GM12873 (cell line): ENCODE measurements around the gene CADM4.

Source experiments
- CTCF ChIP-seq: IDR thresholded peaks from 2 replicates; pipeline ENCODE4 v1.5.1; 2012; ENCODE audit warnings: low read depth, mild to moderate bottlenecking, moderate library complexity, low read length, control low read depth; ENCODE audit not compliant: insufficient read depth; ENCODE audit errors: missing control alignments

CADM4 gene

DNA sequence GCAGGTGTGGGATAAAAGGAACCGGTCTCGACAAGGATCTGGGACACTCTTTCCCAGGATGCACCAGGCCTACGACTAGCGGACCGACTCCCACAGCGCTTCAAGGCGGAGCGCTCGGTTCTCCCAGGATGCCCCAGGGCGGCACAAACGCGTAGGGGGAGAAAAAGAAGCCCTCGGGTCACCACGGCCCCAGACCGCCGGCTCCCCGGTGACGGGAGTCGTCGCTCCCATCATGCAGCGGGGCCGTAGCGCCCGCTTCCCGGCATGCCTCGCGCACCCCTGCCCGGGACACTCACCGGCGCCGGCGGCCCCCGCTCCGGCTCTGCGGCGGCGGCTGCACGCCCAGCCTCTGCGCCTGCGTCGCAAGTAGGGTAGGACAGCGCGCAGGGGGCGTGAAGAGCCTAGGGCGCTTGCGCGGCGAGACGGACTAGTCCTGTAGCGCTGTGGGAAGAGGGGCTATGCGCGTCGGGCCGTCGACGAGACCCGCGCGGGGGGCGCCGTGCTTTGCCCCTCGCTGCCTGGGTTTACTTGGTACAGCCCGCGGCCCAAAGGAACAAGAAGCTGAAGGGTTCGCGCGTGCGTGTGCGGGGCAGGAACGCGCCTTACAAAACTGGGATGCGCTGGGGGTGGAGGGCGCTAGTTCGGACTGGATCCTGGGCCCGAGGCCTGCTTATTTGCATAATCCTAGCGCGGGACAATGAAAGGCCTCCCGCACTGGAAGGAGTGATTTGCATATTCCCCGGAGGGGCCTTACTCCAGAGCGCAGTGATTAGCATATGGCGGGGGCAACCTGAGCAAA, 20.2 kb downstream of the CADM4 start, which contains the start of gene ZNF428:
TSS of gene ZNF428 (minus strand) at position 368 of the 799 bp plus-strand sequence. CDS start 5,325 bp downstream, outside the sequence.
- TF ChIP-seq CTCF = no peak

- TF ChIP-seq CTCF = no peak
These were observed 20.8 kb downstream of the CADM4 start for GRCh38 chr19:43618921-43619261.

DNA sequence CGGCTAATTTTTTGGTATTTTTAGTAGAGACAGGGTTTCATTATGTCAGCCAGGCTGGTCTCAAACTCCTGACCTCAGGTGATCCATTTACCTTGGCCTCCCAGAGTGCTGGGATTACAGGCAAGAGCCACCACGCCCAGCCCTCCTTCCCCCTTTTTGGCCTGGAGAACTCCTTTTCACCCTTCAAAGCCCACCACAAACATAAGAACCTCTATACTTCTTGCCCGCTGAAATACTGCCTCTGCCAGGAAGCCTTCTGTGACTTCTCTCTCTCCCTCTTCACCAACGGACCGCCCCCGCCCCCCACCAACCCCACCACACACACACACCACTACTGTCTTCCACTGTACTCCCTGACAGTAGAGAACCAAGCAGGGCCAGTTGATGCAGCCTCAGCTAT, 22.7 kb downstream of the CADM4 start:
- no peak for TF ChIP-seq CTCF

DNA sequence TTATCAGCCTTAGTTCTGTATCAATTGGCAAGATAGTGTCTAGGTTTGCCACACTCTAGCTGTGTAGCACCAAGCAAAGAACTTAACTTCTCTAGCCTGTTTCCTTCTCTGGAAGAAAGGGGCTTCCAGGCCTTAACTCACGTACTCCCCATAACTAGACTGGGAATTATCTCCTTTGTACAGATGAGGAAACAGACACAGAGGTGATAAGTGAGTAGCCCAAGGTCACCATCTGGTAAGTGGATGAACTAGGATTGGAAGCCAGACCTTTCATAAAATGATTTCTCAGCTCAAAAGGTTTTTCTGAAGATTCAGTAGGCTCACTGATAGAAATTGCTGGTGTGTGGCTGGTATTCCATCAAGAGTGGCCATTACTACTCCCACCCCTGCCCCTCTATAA, 23.3 kb downstream of the CADM4 start:
- no peak for TF ChIP-seq CTCF

- no peak for TF ChIP-seq CTCF
These were observed 27.3 kb downstream of the CADM4 start for GRCh38 chr19:43612374-43612773.

DNA sequence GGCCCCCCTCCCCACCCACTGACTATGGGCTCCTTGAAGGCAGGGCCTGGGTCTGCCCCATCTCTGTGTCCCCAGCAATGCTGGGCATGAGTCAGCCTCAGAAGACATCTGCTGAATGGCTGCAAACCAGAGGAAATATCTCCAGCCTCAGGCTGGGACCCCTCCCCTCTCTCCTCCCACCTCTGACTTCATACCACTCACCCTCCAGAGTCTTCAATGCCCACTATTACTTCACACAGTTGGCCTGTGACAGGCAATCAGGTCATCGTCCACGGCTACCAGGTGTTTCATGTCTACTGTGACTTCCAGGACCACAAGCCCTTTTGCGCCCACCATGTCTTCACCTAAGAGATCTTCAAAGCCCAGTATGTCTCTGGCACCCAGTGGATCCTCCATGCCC, 27.9 kb downstream of the CADM4 start, which contains the start of gene SRRM5:
TSS of gene SRRM5 (plus strand) at position 301 of the 400 bp plus-strand sequence. CDS start at position 335, 34 bp downstream.
- no peak for TF ChIP-seq CTCF

- TF ChIP-seq CTCF = no peak
These were observed 29.2 kb downstream of the CADM4 start for GRCh38 chr19:43610493-43610892.
